ENCODE measurements around the gene ETS1. TPM values are rescaled to one million over a fixed set of nuclear protein-coding genes. Genes with fewer than 3 reads are reported as not detected.

The ETS1 gene
- total RNA-seq, 4 donors from 2014 or later, result 21.9 to 78.4 (median 31.3) TPM

- Histone ChIP-seq H3K27ac (no peak overlapping the region), H3K4me1 (no peaks in the 10 kb centered on the region), H3K27me3 (no peaks in the 10 kb centered on the region), H3K36me3 (no peaks in the 10 kb centered on the region), H3K9me3 (no peaks in the 10 kb centered on the region), H3K4me3 (no peak overlapping the region)
- TF ChIP-seq CTCF (IDR thresholded peaks at IDR 0.05) (no peak), POLR2A (IDR thresholded peaks at IDR 0.05) (no peak)
- no peak for DNase-seq
These were observed 1.7 kb downstream of the ETS1 start for GRCh38 chr11:128585498-128586238.

- TF ChIP-seq CTCF (IDR thresholded peaks at IDR 0.05), result no peak
- no peak for TF ChIP-seq POLR2A (IDR thresholded peaks at IDR 0.05)
- no peaks in the 10 kb centered on the region for H3K4me1 ChIP-seq
- H3K9me3 ChIP-seq, result no peaks in the 10 kb centered on the region
- no peaks in the 10 kb centered on the region for H3K36me3 ChIP-seq
- no peak overlapping the region for H3K27ac ChIP-seq
- H3K4me3 ChIP-seq, result no peak overlapping the region
- no peak for DNase-seq
- H3K27me3 ChIP-seq, result no peaks in the 10 kb centered on the region
These were observed 3.1 kb downstream of the ETS1 start for GRCh38 chr11:128584253-128584652.

GRCh38 chr11:128582496-128583366 is 4.6 kb downstream of the ETS1 start:
- TF ChIP-seq POLR2A (IDR thresholded peaks at IDR 0.05), result no peak
- no peak for TF ChIP-seq CTCF (IDR thresholded peaks at IDR 0.05)
- DNase-seq, result no peak
- Histone ChIP-seq H3K4me1 (no peaks in the 10 kb centered on the region), H3K9me3 (no peaks in the 10 kb centered on the region), H3K36me3 (no peaks in the 10 kb centered on the region), H3K4me3 (no peak overlapping the region), H3K27ac (no peak overlapping the region), H3K27me3 (no peaks in the 10 kb centered on the region)

- Histone ChIP-seq H3K4me1 (no peaks in the 10 kb centered on the region), H3K9me3 (no peaks in the 10 kb centered on the region), H3K36me3 (no peaks in the 10 kb centered on the region), H3K4me3 (no peak overlapping the region), H3K27ac (no peak overlapping the region), H3K27me3 (no peaks in the 10 kb centered on the region)
- TF ChIP-seq CTCF (IDR thresholded peaks at IDR 0.05) (no peak), POLR2A (IDR thresholded peaks at IDR 0.05) (no peak)
- no peak for DNase-seq
These were observed 5.6 kb downstream of the ETS1 start for GRCh38 chr11:128581561-128582272.

- DNase-seq, result no peak
- H3K9me3 ChIP-seq, result no peaks in the 10 kb centered on the region
- TF ChIP-seq POLR2A (IDR thresholded peaks at IDR 0.05) (no peak), CTCF (IDR thresholded peaks at IDR 0.05) (no peak)
- H3K4me3 ChIP-seq, result no peak overlapping the region
- H3K4me1 ChIP-seq, result peaks cover 0 to 11% (median 0%) of the 10 kb centered on the region in 4 donors
- H3K27me3 ChIP-seq, result no peaks in the 10 kb centered on the region
- no peaks in the 10 kb centered on the region for H3K36me3 ChIP-seq
- no peak overlapping the region for H3K27ac ChIP-seq
These were observed 6.7 kb downstream of the ETS1 start for GRCh38 chr11:128580612-128581011.

Measured in Peyer's patch (tissue), 4 donors.